ENCODE data around the gene VPS29. TPM values are rescaled to one million over a fixed set of nuclear protein-coding genes. Genes with fewer than 3 reads are reported as not detected.

The VPS29 gene
- total RNA-seq = 91.0 and 131 TPM in 2 replicates

GRCh38 chr12:110501752-110502738 lies at the start of gene VPS29, which contains the start of gene RAD9B:
VPS29 (minus strand) TSS chr12:110502111; CDS start chr12:110502051, 60 bp downstream.
RAD9B (plus strand) TSS chr12:110502331; CDS start chr12:110502338, 7 bp downstream.

DNA sequence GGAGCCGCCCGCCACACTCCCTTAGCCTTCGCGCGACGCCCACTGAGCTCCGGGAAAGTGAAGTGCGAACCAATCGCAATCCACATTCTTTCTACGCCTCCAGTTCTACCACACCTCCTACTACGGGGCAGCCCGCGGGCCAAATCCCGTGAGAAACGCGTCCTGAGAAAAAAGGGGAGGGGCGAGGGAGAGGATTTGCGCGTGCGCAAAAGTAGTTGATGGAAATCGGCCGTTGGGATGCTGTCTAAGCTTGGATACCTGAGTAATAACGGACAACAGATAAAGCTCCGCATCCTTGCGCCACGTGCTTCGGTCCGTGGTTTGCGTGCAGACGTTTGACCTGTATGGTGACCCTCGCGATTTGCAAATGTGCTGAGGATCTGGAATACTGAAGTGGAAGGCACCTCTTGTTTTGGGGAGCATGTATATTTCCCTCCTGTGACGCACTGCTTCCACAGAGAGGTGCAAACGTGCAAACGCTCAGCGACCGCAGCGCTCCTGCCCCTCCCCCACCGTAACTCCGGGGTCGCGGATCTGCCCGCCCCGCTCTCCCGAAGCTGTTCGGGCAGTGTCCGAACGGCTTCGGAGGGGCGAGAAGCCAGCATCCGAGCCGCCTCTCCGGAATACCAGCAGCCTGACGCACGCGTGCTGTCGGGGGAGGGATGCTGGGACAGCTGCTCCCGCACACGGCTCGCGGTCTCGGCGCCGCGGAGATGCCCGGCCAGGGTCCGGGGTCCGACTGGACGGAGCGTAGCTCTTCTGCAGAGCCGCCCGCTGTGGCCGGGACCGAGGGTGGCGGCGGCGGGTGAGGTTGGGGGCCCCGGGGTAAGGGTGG lies 33.5 kb downstream of the VPS29 start, which contains the start of the genes FAM216A and GPN3:
FAM216A (plus strand) TSS at position 632 of the 835 bp plus-strand sequence; CDS start at position 663, 31 bp downstream.
GPN3 (minus strand) TSS at position 44 of the 835 bp plus-strand sequence. CDS start 54 bp downstream, outside the sequence.

DNA sequence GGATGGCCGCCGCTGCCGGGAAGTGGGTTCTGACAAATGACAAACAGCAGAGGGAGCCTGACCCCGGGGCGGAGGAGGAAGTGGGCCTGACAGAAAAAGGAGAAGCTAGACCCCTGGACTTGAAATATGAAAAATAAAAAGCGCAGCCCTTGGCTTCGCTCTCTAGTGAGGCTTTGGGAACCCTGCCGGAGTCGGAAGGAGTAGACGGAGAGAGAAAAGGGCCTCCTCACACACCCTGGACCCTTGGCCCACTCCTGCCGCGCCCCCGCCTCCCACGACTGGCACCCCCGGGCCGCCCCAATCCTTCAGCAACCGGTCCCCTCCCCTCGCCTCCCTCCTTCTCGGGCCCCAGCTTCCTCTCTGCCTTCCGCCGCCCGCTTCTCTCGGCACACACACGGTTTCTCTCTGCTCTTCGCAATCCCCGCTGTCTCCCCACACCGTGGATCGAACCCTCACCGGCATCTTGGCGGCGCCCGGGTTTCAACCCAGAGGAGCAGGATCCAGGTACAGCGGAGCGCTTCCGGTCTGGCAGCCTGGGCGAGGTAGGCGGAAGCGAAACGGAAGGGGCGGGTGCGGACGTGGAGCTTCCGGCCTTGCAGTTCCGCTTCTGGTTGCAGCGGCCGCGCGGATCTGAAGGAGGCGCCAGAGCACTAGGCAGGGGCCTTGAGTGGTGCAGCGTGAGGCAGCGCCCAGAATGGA lies 52.0 kb downstream of the VPS29 start, which contains the start of gene ARPC3:
ARPC3 (minus strand) TSS at position 539 of the 699 bp plus-strand sequence; CDS start at position 462, 77 bp downstream.

Other genes with a start within 250 kb of the VPS29 start
- gene ATP2A2, start 220.9 kb downstream of the VPS29 start, total RNA-seq = 188 and 198 TPM in 2 replicates
- gene ANAPC7, start 98.4 kb downstream of the VPS29 start, total RNA-seq = 35.9 and 42.1 TPM in 2 replicates
- 847 and 1,114 TPM in 2 replicates for gene ARPC3, start 51.8 kb downstream of the VPS29 start, total RNA-seq
- gene GPN3, start 33.9 kb downstream of the VPS29 start, total RNA-seq = 23.3 and 31.0 TPM in 2 replicates
- 5.1 and 12.5 TPM in 2 replicates for gene FAM216A, start 33.3 kb downstream of the VPS29 start, total RNA-seq
- 0.19 and 2.3 TPM in 2 replicates for gene RAD9B, start 220 bp upstream of the VPS29 start, total RNA-seq
- 8.8 and 9.7 TPM in 2 replicates for gene PPTC7, start 81.2 kb upstream of the VPS29 start, total RNA-seq
- gene TCTN1, start 112.0 kb upstream of the VPS29 start, total RNA-seq = 8.5 and 13.5 TPM in 2 replicates
- 0.53 and 3.4 TPM in 2 replicates for gene HVCN1, start 187.0 kb upstream of the VPS29 start, total RNA-seq
- 87.1 and 115 TPM in 2 replicates for gene PPP1CC, start 240.8 kb upstream of the VPS29 start, total RNA-seq

Data from hair follicular keratinocyte (primary cell).